Activated T-cell treated with anti-CD3 and anti-CD28 coated beads, Interleukin-2, amount 50 U/mL, for 4 hours (primary cell): ENCODE data around the gene NEU1. TPM values are rescaled to one million over a fixed set of nuclear protein-coding genes. Genes with fewer than 3 reads are reported as not detected.
"Not testable (repeated sequence)": the region's sequence is repeated elsewhere in the genome, so short reads cannot be mapped to it uniquely, and the experiment has no call there.

Source experiments
- ATAC-seq, 2 donors: fragments of 200-7000 bp; cut with Tn5 transposase; one replicate each; pipeline ENCODE4 v1.10.0; 2021
- DNase-seq: peaks from one replicate; pipeline ENCODE4 v3.0.0-alpha.2; 2020
- H3K27me3 Mint-ChIP-seq: one replicate; pipeline ENCODE4 v1.8.0; 2021; ENCODE audit warnings: low read depth, mixed read lengths
- H3K36me3 Mint-ChIP-seq: one replicate; pipeline ENCODE4 v1.8.0; 2022; ENCODE audit warnings: mixed read lengths; ENCODE audit not compliant: insufficient read depth
- H3K4me1 Mint-ChIP-seq: one replicate; pipeline ENCODE4 v1.8.0; 2021; ENCODE audit warnings: low read depth, mixed read lengths
- H3K4me3 Mint-ChIP-seq: one replicate; pipeline ENCODE4 v1.8.0; 2021; ENCODE audit warnings: mild to moderate bottlenecking, moderate library complexity, mixed read lengths
- H3K9me3 Mint-ChIP-seq: one replicate; pipeline ENCODE4 v1.8.0; 2021; ENCODE audit warnings: mixed read lengths
- total RNA-seq, 3 donors: library from RNA; stranded (reverse); gene quantifications; one replicate each; pipeline ENCODE4 v1.2.1, GENCODE V29; 2021

The NEU1 gene
- total RNA-seq, 3 donors from 2014 or later, result 25.6 to 26.7 (median 26.0) TPM

DNA sequence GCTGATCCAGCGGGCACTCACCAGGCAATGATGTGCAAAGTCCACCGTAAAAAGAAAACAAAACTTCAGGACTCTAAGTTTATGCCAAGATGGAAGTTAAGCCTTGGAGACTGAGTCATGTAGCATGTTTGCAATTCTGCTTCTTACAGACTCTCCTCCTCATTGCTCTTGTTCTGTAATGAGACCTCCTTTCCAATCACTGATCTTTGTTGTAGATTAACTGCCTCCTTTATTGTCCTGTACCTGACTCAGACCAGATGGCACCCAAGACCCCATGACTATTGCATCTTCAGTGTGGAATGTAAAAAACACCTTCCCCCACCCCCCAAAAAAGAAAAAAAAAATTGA, 11.2 kb downstream of the NEU1 start:
- no peak for ATAC-seq

DNA sequence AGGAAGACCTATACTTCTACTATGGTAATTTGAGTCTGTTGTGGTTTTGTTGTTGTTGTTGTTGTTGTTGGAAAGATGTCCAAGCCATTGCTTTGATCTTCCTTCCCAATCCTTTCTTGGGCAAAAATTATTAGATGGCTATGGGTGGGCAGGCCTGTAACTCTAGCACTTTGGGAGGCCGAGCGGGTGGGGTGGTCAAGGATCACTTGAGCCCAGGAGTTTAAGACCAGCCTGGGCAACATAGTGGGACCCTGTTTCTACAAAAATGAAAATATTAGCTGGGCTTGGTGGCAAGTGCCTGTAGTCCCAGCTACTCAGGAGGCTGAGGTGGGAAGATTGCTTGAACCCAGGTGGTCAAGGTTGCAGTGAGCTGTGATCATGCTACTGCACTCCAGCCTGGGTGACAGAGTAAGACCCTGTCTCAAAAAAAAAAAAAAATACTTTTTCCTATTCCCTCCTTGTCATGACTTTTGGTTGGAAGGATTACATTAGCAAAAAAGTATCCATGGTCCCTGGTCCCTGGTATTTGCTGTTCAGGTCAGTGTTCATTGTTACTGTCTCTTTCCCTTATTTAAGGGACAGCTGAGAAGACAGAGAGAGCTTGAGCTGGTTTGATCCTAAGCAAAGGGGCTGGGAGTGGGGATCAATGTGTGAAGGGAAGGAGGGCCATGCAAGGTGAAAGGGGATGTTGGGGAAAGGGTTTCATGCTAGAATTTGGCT, 11.7 kb downstream of the NEU1 start:
- ATAC-seq (no peak), DNase-seq (no peak)
- H3K27me3 Mint-ChIP-seq, result no peaks in the 10 kb centered on the region
- H3K4me3 Mint-ChIP-seq, result no peak overlapping the region
- H3K4me1 Mint-ChIP-seq, result no peaks in the 10 kb centered on the region
- H3K36me3 Mint-ChIP-seq, result peaks cover 4% of the 10 kb centered on the region
- no peaks in the 10 kb centered on the region for H3K9me3 Mint-ChIP-seq

More for the DNA sequence above, 11.2 kb downstream of the NEU1 start:
- Mint-ChIP-seq H3K4me3 (no peak overlapping the region), H3K27me3 (no peaks in the 10 kb centered on the region), H3K36me3 (peaks cover 4% of the 10 kb centered on the region), H3K9me3 (no peaks in the 10 kb centered on the region), H3K4me1 (no peaks in the 10 kb centered on the region)
- DNase-seq, result no peak

DNA sequence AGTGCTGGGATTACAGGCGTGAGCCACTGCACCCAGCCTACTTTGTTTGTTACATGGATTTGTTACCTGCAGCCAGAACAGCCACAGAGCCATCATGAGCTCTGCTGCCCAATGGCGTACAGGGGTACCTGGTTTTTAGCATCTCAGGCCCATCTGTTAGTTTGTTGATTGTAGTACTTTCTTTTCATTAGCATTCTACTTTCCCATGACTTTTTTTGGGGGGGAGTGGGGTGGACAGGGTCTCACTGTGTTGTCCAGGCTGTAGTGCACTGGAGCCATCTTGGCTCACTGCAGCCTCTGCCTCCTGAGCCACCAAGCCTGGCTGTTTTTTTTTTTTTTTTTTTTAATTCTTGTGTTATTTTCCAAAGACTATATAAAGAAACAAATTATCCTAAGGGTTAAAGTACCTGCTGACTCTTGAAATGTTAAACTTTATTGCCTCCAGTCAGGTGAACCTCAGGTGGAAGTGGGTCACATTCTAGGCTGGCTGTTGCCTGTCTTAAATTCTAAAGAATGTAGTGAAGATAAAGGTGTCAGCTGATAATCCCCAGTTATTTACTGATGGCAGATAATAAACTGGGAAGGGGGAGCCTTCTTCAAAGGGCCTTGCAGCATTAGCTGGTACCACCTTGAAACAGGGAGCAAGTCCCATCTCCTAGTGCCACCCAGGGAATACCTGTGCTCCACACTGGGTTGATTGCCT, 15.2 kb downstream of the NEU1 start:
- H3K4me3 Mint-ChIP-seq, result no peak overlapping the region
- no peaks in the 10 kb centered on the region for H3K27me3 Mint-ChIP-seq
- H3K9me3 Mint-ChIP-seq, result no peaks in the 10 kb centered on the region
- H3K36me3 Mint-ChIP-seq, result peaks cover 3% of the 10 kb centered on the region
- H3K4me1 Mint-ChIP-seq, result no peaks in the 10 kb centered on the region
- ATAC-seq (no peak), DNase-seq (no peak)

DNA sequence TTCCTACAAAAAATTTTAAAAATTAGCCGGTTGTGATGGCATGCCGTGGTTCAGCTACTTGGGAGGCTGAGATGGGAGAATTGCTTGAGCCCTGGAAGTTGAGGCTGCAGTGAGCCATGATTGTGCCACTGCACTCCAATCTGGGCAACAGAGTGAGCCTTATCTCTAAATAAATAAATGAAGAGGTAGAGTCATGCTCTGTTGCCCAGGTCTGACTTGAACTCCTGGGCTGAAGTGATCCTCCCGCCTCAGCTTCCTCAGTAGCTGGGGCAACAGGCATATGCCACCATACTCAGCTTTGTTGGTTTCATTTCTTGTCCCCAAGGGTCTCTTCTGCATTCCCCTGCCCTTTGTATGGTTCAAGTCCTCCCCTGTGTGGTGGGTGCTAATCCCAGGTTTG, 18.1 kb downstream of the NEU1 start:
- Mint-ChIP-seq H3K9me3 (no peaks in the 10 kb centered on the region), H3K4me3 (no peak overlapping the region), H3K4me1 (peaks cover under 1% of the 10 kb centered on the region), H3K36me3 (peaks cover 9% of the 10 kb centered on the region), H3K27me3 (no peaks in the 10 kb centered on the region)
- no peak for ATAC-seq
- no peak for DNase-seq

DNA sequence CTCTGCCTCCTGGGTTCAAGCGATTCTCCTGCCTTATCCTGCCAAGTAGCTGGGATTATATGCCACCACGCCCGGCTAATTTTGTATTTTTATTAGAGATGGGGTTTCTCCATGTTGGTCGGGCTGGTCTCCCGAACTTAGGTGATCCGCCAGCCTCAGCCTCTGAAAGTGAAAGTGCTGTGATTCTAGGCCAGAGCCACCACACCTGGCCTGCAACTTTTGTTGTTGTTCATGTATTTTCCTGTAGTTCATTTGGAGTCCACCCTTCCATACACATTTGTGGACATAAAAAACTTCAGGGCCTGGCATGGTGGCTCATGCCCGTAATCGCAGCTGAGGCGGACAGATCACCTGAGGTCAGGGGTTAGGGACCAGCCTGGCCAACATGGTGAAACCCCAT, 20.6 kb downstream of the NEU1 start:
- Mint-ChIP-seq H3K27me3 (no peaks in the 10 kb centered on the region), H3K4me1 (peaks cover 12% of the 10 kb centered on the region), H3K9me3 (no peaks in the 10 kb centered on the region), H3K36me3 (peaks cover 25% of the 10 kb centered on the region), H3K4me3 (no peak overlapping the region)
- no peak for DNase-seq
- no peak for ATAC-seq

DNA sequence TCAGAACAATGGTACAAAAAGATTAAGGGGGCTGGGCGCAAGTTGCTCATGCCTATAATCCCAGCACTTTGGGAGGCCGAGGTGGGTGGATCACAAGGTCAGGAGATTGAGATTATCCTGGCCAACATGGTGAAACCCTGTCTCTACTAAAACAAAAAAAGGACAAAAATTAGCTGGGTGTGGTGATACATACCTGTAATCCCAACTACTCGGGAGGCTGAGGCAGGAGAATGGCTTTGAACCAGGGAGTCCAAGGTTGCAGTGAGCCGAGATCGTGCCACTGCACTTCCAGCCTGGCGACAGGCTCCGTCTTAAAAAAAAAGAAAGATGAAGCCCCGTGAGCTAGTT, 22.9 kb downstream of the NEU1 start:
- not testable (repeated sequence) for H3K27me3 Mint-ChIP-seq, H3K9me3 Mint-ChIP-seq, ATAC-seq, DNase-seq
- Mint-ChIP-seq H3K36me3 (peaks cover 42% of the 10 kb centered on the region), H3K4me1 (peaks cover 23% of the 10 kb centered on the region), H3K4me3 (peak overlapping the region; percentile 43)

DNA sequence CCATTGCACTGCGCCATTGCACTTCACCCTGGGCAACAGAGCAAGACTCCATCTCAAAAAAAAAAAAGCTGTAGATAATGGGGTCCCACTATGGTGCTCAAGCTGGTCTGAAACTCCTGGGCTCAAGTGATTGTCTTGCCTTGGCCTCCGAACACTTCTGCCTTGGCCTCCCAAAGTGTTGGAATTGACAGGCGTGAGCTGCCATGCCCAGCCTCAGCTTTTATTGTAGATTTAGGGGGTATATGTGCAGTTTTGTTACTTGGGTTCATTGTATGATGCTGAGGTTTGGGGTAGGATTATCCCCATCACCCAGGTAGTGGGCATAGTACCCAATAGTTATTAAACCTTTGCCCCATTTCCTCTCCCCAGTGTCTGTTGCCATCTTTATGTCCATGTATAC, 23.7 kb downstream of the NEU1 start:
- H3K36me3 Mint-ChIP-seq, result peaks cover 43% of the 10 kb centered on the region
- H3K4me1 Mint-ChIP-seq, result peaks cover 26% of the 10 kb centered on the region
- H3K4me3 Mint-ChIP-seq, result peak overlapping the region; percentile 99
- ATAC-seq, result no peak
- no peaks in the 10 kb centered on the region for H3K9me3 Mint-ChIP-seq
- DNase-seq, result no peak
- H3K27me3 Mint-ChIP-seq, result no peaks in the 10 kb centered on the region

DNA sequence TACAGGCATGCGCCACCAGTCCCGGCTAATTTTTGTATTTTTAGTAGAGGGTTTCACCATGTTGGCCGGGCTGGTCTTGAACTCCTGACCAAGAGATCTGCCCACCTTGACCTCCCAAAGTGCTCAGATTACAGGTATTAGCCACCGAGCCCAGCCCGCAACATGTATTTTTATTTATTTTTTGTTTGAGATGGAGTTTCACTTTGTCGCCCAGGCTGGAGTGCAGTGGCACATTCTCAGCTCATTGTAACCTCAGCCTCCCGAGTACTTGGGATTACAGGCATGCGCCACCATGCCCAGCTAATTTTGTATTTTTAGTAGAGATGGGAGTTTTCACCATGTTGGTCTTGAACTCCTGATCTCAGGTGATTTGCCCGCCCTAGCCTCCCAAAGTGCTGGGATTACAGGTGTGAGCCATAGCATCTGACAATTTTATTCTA, 24.5 kb downstream of the NEU1 start:
- not testable (repeated sequence) for H3K9me3 Mint-ChIP-seq, DNase-seq, ATAC-seq, H3K27me3 Mint-ChIP-seq
- peaks cover 43% of the 10 kb centered on the region for H3K36me3 Mint-ChIP-seq
- H3K4me1 Mint-ChIP-seq, result peaks cover 26% of the 10 kb centered on the region
- H3K4me3 Mint-ChIP-seq, result peak overlapping the region; percentile 99

DNA sequence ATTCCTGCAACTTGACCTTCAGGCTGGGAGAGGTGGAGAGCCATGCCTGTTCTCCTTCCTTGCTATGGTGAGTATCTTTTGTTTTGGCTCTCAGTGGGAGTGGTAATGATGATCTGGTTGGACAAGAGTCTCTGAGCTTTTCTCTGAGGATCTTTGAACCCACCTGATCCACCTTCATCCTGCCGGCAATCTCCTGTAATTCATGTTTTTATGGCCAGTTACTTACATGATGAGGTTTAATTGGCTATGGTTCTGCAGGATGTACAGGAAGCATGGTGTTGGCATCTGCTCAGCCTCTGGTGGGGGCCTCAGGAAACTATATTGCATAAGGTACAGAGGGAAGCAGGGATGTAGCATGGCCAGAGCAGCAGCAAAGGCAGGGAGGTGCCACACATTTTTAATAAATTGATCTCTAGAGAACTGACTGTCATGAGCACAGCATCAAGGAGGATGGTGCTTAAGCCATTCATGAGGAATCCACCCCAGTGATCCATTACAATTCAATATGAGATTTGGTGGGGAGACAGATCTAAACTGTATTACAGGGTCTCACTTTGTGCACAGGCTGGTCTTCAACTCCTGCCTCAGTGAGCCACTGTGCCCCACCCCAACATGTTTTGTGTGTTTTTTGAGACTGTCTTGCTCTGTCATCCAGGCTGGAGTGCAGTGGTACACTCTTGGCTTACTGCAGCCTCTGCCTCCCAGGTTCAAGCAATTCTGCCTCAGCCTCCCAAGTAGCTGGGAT, 25.1 kb downstream of the NEU1 start:
- Mint-ChIP-seq H3K4me3 (peak overlapping the region; percentile 99), H3K27me3 (no peaks in the 10 kb centered on the region), H3K9me3 (no peaks in the 10 kb centered on the region), H3K4me1 (peaks cover 28% of the 10 kb centered on the region), H3K36me3 (peaks cover 43% of the 10 kb centered on the region)
- DNase-seq, result no peak
- no peak for ATAC-seq

DNA sequence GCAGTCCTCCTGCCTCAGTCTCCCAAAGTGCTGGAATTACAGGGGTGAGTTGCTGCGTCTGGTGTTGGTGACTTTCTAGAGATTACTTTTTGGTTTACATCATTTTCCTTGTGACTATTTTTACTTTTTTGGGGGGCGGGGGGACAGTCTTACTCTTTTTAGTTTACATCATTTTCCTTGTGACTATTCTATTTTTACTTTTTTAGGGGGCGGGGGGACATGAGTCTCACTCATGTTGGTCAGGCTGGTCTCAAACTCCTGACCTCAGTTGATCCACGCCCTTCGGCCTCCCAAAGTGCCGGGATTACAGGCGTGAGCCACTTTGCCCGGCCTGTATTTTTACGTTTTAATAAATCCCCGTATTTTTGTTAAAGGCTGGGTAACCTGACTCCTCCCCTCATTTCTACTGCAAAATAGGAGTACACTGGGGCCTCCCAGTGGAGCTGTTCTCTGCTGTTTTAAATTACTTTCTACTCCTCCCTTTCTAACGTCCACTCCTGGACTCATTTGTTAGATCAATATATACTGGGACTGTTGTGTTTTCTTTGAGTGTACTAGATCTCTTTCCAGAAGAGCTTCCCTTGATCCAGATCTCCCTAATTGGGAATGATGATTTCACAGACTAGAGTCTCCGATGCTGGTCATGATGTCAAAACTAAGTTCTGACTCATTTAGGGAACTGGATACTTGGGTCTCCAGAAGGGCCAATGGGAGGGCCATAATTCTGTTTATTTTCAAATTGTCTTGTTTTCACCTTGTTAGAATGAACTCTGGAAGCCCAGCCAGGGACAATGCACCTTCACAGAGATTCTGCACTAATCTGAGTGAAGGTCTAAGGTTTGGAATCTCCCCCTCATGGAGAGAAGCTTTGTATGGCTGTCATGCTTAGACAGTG, 25.9 kb downstream of the NEU1 start:
- H3K4me3 Mint-ChIP-seq, result peak overlapping the region; percentile 99
- peaks cover 43% of the 10 kb centered on the region for H3K36me3 Mint-ChIP-seq
- H3K9me3 Mint-ChIP-seq, result no peaks in the 10 kb centered on the region
- DNase-seq, result no peak
- H3K4me1 Mint-ChIP-seq, result peaks cover 28% of the 10 kb centered on the region
- no peaks in the 10 kb centered on the region for H3K27me3 Mint-ChIP-seq
- ATAC-seq, result no peak

DNA sequence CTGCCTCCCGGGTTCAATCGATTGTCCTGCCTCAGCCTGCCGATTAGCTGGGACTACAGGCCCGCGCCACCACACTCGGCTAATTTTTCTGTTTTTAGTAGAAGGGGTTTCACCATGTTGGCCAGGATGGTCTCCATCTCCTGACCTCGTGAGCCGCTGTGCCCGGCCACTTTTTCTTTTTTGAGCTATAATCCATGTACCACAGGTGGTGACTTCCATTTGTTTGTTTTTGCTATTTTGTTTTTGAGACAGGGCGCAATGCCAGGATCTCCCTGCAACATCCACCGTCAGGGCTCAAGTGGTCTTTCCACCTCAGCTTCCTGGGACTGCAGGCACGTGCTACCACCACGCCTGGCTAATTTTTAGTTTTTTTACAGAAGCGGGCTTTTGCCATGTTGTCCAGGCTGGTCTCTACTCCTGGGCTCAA, 26.6 kb downstream of the NEU1 start:
- Mint-ChIP-seq H3K9me3 (no peaks in the 10 kb centered on the region), H3K27me3 (no peaks in the 10 kb centered on the region), H3K4me1 (peaks cover 32% of the 10 kb centered on the region), H3K4me3 (peak overlapping the region; percentile 99), H3K36me3 (peaks cover 43% of the 10 kb centered on the region)
- DNase-seq, result no peak
- ATAC-seq, result no peak

DNA sequence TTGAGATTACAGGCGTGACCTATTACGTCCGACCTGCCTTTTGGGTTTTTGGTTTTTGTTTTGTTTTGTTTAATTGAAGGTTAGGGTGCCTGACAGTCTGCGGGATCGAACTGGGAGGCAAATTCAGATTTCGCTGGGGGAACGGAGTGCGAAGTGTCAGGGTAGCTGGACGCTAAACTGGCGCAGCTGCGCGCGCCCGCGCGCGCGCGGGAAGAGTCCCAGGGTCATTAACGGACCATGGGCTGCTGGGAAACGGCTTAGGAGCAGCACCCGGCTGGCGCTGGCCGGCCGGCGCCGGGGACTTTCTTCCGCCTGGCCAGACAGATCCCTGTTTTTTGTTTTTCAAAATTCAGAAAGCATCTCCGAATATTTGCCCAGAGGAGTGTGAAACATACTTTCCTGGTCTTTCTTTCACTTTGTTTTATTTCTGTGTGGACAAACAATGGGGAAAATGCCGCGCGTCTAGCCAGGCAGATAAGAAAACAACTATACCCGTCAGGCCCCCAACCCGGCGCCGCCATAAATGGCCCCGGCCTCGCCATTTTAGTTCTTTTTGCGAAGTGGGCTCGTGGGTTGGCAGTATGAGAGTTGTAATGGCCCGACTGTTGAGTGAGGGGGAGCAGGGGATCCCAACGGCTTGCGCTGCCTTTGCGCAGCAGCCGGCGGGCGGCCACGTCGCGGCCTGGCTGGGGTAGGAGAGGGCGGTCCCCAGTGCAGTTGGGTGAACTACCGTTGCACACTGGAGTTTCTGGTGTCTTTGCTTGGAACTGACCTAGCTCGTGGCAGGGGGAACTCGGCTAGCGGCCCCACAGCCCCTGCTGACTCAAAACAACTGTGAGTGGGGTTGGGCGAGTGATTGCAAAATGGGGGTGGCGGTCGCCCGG, 28.0 kb downstream of the NEU1 start:
- Mint-ChIP-seq H3K27me3 (no peaks in the 10 kb centered on the region), H3K4me1 (peaks cover 39% of the 10 kb centered on the region), H3K4me3 (peak overlapping the region; percentile 99), H3K36me3 (peaks cover 37% of the 10 kb centered on the region), H3K9me3 (no peaks in the 10 kb centered on the region)
- DNase-seq, result peak; percentile 79
- peak; percentile 73 to 75 for ATAC-seq
